NCI-H748 treated with DMSO at 0.1 percent for 48 hours (cell line): Measurements from ENCODE around the gene MUC4.
"Not testable (repeated sequence)": the region's sequence is repeated elsewhere in the genome, so short reads cannot be mapped to it uniquely, and the experiment has no call there.

Experiments
- DNase-seq: peaks from one replicate; lab custom pipeline; 2025; lab: John Stamatoyannopoulos, UW

The MUC4 gene

DNA sequence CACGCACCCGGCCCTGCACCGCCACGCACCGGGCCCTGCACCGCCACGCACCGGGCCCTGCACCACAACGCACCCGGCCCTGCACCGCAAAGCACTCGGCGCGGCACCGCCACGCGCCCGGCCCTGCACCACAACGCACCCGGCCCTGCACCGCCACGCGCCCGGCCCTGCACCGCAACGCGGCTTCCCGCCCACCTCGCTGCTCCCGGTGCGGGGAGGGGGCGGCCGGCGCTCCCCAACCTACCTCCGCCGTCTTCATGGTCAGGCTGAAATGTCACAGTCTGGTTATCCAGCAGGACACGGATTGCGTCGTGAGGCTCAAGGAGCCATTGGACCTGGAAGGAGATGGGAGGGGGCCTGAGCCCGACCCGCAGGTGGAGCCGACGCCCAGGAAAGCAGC lies 49.1 kb downstream of the MUC4 start:
- no peak for DNase-seq

DNA sequence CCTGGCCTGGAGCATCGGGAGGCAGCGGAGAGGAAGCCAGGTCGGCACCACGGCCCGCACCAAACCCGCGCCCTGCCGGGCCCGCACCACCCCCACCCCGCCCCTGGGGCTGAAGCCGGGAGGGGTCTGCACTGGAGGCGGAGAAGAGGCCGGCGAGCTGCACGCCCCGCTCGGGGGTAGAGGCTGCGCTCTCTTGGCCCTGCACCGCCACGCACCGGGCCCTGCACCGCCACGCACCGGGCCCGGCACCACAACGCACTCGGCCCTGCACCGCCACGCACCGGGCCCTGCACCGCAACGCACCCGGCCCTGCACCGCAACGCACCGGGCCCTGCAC lies 49.5 kb downstream of the MUC4 start:
- no peak for DNase-seq

DNA sequence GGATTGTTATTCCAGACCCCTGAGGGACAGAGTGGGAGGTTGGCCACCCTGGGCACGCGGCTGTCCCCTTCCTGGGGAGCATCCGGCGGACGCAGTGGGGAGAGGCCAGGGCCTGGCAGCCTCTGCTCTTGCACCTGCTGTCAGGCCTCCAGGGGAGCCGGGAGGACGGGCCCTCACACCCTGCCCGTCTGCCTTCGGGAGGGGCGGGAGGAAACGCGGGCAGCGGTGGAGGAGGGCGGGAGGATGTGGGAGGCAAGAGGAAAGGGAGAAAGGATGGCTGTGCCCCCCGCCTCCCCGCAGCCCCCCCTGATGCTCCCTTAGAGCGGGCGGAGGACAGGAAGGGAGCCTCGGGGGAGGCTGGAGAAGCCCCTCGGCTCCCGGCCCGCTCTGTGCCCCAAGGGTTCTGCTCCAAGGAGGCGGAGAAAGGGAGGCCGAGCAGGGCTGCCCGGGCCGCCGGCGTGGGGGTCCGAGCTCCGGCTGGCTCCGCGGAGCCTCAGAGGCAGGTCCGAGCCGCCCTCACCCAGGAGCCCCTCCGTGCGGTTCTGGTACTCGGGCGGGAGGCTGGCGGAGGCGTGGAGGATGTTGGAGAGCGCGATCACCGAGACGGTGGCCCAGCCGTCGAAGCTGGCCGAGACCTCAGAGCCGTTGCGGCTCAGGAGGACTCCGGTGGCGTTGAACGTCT lies 50.0 kb downstream of the MUC4 start:
- DNase-seq = no peak

GRCh38 chr3:195761123-195761566 lies 50.6 kb downstream of the MUC4 start:
- DNase-seq = no peak

- no peak for DNase-seq
These were observed 51.2 kb downstream of the MUC4 start for GRCh38 chr3:195760345-195761122.

DNA sequence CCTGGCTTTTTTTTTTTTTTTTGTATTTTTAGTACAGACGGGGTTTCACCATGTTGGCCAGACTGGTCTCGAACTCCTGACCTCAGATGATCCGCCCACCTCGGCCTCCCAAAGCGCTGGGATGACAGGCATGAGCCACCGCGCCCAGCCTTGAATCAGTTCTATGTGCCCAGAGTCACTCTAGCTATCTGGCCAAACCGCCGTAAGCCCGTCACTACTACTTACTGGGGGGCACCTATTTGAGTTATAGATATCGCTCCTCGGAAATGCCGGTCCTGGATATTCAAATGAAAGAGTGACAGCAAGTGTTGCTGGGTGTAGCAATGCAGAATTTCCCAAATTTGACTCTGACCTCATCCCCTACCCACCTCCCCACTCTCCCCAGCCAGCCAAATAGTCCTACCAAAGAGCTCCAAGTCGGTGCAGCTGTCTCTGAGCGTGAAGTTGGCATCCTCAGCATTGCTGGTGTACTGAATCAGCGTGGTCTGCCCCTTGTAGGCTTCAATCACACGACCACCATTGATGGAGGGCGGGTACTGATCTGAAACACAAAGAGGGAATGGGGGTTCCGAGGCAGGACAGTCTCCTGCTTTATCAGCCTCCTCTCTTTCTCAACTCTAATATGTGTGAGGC lies 52.9 kb downstream of the MUC4 start:
- DNase-seq = no peak

- no peak for DNase-seq
These were observed 53.9 kb downstream of the MUC4 start for GRCh38 chr3:195757827-195758226.

DNA sequence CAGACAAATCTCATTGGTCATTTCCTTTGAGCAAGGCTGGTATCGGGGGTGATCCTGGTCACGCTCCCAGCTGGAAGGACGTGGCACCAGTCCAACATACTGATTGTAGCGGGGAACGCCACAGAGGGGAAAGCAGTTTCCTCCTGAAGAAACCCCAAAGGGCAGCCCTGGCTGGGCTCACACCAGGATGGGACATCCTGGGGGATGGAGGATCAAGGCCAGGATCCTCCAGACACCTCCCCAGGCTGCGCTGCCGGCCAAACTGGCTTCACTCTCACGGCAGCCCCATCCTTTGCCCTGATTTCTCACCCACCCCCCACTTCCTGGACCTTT lies 54.3 kb downstream of the MUC4 start:
- no peak for DNase-seq

- no peak for DNase-seq
These were observed 55.7 kb downstream of the MUC4 start for GRCh38 chr3:195755791-195756676.

GRCh38 chr3:195755391-195755790 lies 56.3 kb downstream of the MUC4 start:
- no peak for DNase-seq

DNA sequence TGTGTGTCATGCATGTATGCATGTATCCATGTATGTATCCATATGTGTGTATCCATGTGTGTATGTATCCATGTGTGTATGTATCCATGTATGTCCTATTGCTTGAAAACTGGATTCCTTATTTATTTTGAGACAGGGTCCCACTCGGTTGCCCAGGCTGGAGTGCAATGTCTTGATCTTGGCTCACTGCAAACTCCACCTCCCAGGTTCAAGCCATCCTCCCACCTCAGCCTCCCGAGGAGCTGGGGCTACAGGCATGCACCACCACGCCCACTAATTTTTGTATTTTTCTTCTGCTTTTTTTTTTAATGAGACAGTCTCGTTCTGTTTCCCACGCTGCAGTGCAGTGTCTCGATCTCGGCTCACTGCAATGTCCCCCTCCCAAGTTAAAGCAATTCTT lies 56.8 kb downstream of the MUC4 start:
- DNase-seq = no peak

GRCh38 chr3:195754141-195754540 lies 57.6 kb downstream of the MUC4 start:
- no peak for DNase-seq

- no peak for DNase-seq
These were observed 58.1 kb downstream of the MUC4 start for GRCh38 chr3:195753581-195753980.

GRCh38 chr3:195752546-195753331 lies 59.0 kb downstream of the MUC4 start:
- DNase-seq = no peak

GRCh38 chr3:195752066-195752465 lies 59.7 kb downstream of the MUC4 start:
- no peak for DNase-seq

DNA sequence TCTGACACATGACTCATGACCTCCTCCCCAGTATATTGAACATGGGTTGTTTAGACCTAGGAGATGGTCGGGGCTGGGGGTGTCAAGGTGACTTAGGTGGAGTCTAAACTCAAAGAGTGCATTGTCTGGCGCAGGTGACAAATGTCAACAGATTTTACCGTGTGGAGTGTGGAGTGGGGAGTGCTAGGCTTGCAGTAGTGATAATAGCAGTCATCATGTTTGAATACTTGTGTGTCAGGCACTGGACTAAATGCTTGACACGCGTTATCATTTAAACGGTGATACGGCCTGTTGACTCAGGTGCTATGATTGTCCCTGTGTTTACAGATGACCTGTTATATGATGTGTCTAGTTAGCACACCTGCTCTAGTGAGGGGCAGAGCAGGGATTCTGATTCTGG lies 60.2 kb downstream of the MUC4 start:
- peak; percentile 83 for DNase-seq

DNA sequence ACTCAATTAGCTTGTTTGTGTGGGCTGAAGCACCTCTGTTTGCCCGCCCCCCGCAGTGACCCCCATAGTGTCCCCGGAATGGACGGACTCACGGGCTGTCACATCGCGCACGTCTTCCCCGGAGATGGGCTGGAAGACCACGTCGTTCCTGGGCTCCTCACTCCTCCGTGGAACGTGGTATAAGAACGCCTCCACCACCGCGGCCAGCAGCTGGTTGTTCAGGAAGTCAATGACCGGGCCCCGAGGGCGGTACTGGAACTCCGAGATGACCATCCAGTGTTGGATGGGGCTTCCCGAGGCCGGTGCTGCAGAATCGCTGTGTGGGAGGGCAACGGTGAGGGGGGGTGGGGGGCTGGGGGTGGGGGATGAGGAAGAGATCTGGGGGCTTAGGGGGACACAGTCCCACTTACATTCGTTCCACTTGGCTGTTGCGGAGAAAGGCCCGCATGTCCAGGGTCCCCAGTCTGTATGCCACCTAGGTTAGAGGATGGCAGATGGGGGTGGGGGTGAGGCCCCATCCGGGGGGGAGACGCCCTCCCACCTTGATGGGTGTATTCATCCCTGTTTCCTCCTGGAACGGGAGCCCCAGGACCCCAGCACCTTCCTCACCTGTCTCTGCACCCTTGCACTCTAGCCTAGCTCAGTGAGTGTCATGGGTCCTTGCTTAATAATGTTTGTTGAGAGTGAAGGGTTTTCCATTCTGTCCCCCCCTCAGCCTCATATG lies 60.8 kb downstream of the MUC4 start:
- DNase-seq = no peak

GRCh38 chr3:195749101-195749500 lies 62.6 kb downstream of the MUC4 start:
- not testable (repeated sequence) for DNase-seq

- DNase-seq = no peak
These were observed 63.1 kb downstream of the MUC4 start for GRCh38 chr3:195748661-195749060.

DNA sequence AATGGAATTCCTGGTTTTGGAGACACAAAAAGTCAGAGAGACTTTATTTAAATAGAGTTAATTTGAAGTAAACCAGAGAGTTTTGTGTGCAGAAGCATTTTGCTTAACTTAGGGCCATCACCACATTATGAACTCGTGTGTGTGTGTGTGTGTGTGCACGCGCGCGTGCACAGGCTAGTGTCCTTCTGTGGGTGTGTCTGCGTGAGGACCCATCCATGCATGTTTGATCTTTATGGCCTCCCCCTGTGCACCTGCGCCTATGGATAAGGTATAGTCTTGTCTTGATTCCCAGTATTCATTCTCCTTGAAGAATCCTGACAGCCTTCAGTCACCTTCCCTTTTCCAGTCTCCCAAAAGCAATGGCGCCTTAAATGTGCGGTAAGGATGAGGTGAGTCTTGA lies 65.0 kb downstream of the MUC4 start:
- DNase-seq = no peak

GRCh38 chr3:195746346-195746745 lies 65.4 kb downstream of the MUC4 start:
- no peak for DNase-seq
